DOHH2 (cell line): ENCODE measurements around the gene LDAH.

Source experiments
- H3F3A ChIP-seq: fragments of 200-600 bp; sonication (generic), shearing (Covaris generic); 2 replicates; pipeline ENCODE4 v1.6.0; 2016; ENCODE audit warnings: antibody characterized with exemption, mild to moderate bottlenecking; ENCODE audit not compliant: control insufficient read depth, insufficient read depth
- H3K27ac ChIP-seq: fragments of 200-600 bp; sonication (generic); 2 replicates; pipeline ENCODE4 v1.5.1; 2014; ENCODE audit warnings: low read depth, mild to moderate bottlenecking, low read length, moderate library complexity
- H3K27me3 ChIP-seq: fragments of 200-600 bp; sonication (generic); 2 replicates; pipeline ENCODE4 v1.6.1; 2014; ENCODE audit warnings: mild to moderate bottlenecking, low read length, mixed read lengths; ENCODE audit not compliant: control insufficient read depth
- H3K36me3 ChIP-seq: fragments of 200-600 bp; sonication (generic); 2 replicates; pipeline ENCODE4 v1.6.1; 2014; ENCODE audit warnings: mild to moderate bottlenecking, low read length, moderate library complexity, mixed read lengths; ENCODE audit not compliant: control insufficient read depth
- H3K4me1 ChIP-seq: fragments of 200-600 bp; sonication (generic); 2 replicates; pipeline ENCODE4 v1.6.1; 2014; ENCODE audit warnings: mild to moderate bottlenecking, low read length, mixed read lengths; ENCODE audit not compliant: control insufficient read depth
- H3K4me2 ChIP-seq: fragments of 200-600 bp; sonication (generic); 2 replicates; pipeline ENCODE4 v1.6.0; 2014; ENCODE audit warnings: mild to moderate bottlenecking, low read length, moderate library complexity
- H3K4me3 ChIP-seq: fragments of 200-600 bp; sonication (generic); 2 replicates; pipeline ENCODE4 v1.5.1; 2014; ENCODE audit warnings: mild to moderate bottlenecking, low read length, mixed read lengths
- H3K79me2 ChIP-seq: fragments of 200-600 bp; sonication (generic); 2 replicates; pipeline ENCODE4 v1.6.1; 2014; ENCODE audit warnings: mild to moderate bottlenecking, low read length, mixed read lengths; ENCODE audit not compliant: control insufficient read depth
- H3K9me2 ChIP-seq: fragments of 200-600 bp; sonication (generic); replicated peaks from 2 replicates; pipeline ENCODE4 v1.6.1; 2014; ENCODE audit warnings: mild to moderate bottlenecking, low read length, mixed read lengths; ENCODE audit not compliant: control insufficient read depth
- H3K9me3 ChIP-seq: fragments of 200-600 bp; sonication (generic); 2 replicates; pipeline ENCODE4 v1.6.1; 2014; ENCODE audit warnings: antibody characterized with exemption, low read length, mixed read lengths; ENCODE audit not compliant: control insufficient read depth, insufficient read depth
- H4K20me1 ChIP-seq: fragments of 200-600 bp; sonication (generic); 2 replicates; pipeline ENCODE4 v1.6.0; 2014; ENCODE audit warnings: low read depth, mild to moderate bottlenecking, antibody characterized with exemption, low read length, moderate library complexity; ENCODE audit not compliant: control insufficient read depth, insufficient read depth
- EZH2phosphoT487 ChIP-seq: fragments of 200-600 bp; sonication (generic); IDR thresholded peaks from 2 replicates; pipeline ENCODE4 v1.6.1; 2017; ENCODE audit warnings: borderline replicate concordance, mild to moderate bottlenecking, antibody characterized with exemption, low read length, moderate library complexity, mixed read lengths
- TF ChIP-seq, protein P1 (sequence below): fragments of 200-600 bp; sonication (generic); IDR thresholded peaks from one replicate; pipeline ENCODE4 v1.5.1; 2014; ENCODE audit warnings: antibody characterized with exemption, mild to moderate bottlenecking, low read depth, low read length; ENCODE audit not compliant: poor library complexity, severe bottlenecking

LDAH gene

DNA sequence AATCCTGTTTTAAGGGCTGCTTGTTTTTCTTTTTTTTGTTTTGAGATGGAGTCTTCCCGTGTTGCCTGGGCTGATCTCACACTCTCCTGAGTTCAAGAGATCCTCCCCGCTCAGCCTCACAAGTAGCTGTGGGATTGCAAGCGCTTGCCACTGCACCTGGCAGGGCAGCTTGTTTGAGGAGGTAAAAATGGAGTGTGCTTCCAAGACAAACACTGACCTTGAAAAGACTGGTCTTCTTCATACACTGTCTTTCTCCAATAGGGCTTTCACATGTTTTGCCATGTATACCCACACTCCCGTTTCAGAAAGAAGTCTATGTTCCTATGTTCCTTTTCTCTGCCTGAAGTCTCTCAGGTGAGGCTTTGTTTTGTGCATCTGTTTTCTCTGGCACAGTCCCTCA lies 32.6 kb upstream of the LDAH start:
- H3K9me3 ChIP-seq: no peaks in the 10 kb centered on the region
- H3K4me2 ChIP-seq: no peak overlapping the region
- H4K20me1 ChIP-seq: no peaks in the 10 kb centered on the region
- H3F3A ChIP-seq: no peaks in the 10 kb centered on the region
- no peak for TF ChIP-seq EZH2phosphoT487
- TF ChIP-seq, protein P1, sequence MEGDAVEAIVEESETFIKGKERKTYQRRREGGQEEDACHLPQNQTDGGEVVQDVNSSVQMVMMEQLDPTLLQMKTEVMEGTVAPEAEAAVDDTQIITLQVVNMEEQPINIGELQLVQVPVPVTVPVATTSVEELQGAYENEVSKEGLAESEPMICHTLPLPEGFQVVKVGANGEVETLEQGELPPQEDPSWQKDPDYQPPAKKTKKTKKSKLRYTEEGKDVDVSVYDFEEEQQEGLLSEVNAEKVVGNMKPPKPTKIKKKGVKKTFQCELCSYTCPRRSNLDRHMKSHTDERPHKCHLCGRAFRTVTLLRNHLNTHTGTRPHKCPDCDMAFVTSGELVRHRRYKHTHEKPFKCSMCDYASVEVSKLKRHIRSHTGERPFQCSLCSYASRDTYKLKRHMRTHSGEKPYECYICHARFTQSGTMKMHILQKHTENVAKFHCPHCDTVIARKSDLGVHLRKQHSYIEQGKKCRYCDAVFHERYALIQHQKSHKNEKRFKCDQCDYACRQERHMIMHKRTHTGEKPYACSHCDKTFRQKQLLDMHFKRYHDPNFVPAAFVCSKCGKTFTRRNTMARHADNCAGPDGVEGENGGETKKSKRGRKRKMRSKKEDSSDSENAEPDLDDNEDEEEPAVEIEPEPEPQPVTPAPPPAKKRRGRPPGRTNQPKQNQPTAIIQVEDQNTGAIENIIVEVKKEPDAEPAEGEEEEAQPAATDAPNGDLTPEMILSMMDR: no peak
- no peaks in the 10 kb centered on the region for H3K79me2 ChIP-seq
- no peaks in the 10 kb centered on the region for H3K9me2 ChIP-seq
- H3K4me3 ChIP-seq: no peak overlapping the region
- no peaks in the 10 kb centered on the region for H3K4me1 ChIP-seq
- no peaks in the 10 kb centered on the region for H3K36me3 ChIP-seq
- no peak overlapping the region for H3K27ac ChIP-seq
- H3K27me3 ChIP-seq: peaks cover 8% of the 10 kb centered on the region

DNA sequence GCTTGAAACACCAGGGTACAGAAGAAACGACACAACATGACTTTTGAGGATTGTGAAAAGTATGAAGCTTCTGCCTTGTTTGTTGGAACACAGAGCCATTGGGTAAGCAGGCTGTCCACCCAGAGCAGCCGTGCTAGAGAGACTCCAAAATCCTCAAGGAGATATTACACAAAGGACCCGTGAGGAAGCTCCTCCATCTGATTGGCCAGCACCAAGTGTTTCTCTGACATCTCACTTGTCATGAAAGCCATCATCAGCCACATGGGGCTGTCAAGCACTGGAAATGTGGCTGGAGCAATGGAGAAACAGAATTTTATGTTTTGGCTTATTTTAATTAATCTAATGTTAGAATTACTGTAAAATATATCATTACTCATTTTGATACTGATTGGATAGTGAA lies 29.8 kb upstream of the LDAH start:
- no peak overlapping the region for H3K27ac ChIP-seq
- H3K9me2 ChIP-seq: no peaks in the 10 kb centered on the region
- no peaks in the 10 kb centered on the region for H4K20me1 ChIP-seq
- no peaks in the 10 kb centered on the region for H3F3A ChIP-seq
- no peaks in the 10 kb centered on the region for H3K9me3 ChIP-seq
- H3K4me2 ChIP-seq: no peak overlapping the region
- TF ChIP-seq, protein P1: no peak
- TF ChIP-seq EZH2phosphoT487: no peak
- H3K4me3 ChIP-seq: no peak overlapping the region
- H3K27me3 ChIP-seq: peaks cover 4% of the 10 kb centered on the region
- H3K36me3 ChIP-seq: no peaks in the 10 kb centered on the region
- H3K4me1 ChIP-seq: no peaks in the 10 kb centered on the region
- H3K79me2 ChIP-seq: no peaks in the 10 kb centered on the region

DNA sequence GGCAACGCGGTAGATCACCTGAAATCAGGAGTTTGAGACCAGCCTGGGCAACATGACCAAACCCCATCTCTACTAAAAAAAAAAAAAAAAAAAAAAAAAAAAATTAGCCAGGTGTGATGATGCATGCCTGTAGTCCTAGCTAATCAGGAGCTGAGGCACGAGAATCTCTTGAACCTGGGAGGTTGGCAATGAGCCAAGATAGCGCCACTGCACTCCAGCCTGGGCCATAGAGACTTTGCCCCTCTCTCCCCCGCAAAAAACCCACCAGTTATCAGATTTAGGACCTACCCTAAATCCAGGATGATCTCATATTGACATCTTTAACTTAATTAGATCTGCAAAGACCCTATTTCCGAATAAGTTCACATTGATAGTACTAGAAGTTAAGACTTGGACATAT lies 29.2 kb upstream of the LDAH start:
- Histone ChIP-seq H3K4me2 (no peak overlapping the region), H3K9me2 (no peaks in the 10 kb centered on the region), H3K4me3 (no peak overlapping the region), H3K36me3 (no peaks in the 10 kb centered on the region), H4K20me1 (no peaks in the 10 kb centered on the region), H3K27me3 (peaks cover 4% of the 10 kb centered on the region), H3K27ac (no peak overlapping the region), H3K4me1 (no peaks in the 10 kb centered on the region), H3K79me2 (no peaks in the 10 kb centered on the region), H3F3A (no peaks in the 10 kb centered on the region), H3K9me3 (no peaks in the 10 kb centered on the region)
- TF ChIP-seq, protein P1: no peak
- no peak for TF ChIP-seq EZH2phosphoT487

DNA sequence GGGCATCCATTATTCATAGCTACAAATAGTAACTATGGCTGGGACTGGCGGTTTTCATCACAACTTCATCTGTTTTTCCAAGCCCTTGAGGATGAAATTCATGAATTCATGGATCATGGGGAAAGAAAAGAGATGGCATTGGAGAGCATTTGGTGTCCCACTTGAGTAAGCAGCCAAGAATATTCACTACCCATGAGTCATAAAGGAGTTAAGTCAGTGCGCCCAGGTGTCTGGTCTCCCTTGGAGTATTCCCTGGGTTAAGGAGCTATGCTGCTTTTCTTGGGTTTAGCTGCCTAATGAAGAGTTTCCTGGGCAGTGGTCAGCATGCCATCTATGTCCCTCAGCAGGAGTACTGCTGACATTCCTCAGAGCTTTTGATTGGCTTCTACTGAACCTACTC lies 21.3 kb upstream of the LDAH start:
- Histone ChIP-seq H3K9me2 (no peaks in the 10 kb centered on the region), H3F3A (no peaks in the 10 kb centered on the region), H3K4me1 (no peaks in the 10 kb centered on the region), H3K4me3 (no peak overlapping the region), H3K27me3 (peaks cover 12% of the 10 kb centered on the region), H3K27ac (no peak overlapping the region), H3K79me2 (no peaks in the 10 kb centered on the region), H3K9me3 (no peaks in the 10 kb centered on the region), H3K4me2 (no peak overlapping the region), H4K20me1 (no peaks in the 10 kb centered on the region), H3K36me3 (no peaks in the 10 kb centered on the region)
- no peak for TF ChIP-seq EZH2phosphoT487
- TF ChIP-seq, protein P1: no peak
